ENCODE data around the gene FEZ2. TPM values are rescaled to one million over a fixed set of nuclear protein-coding genes. Genes with fewer than 3 reads are reported as not detected.

FEZ2 gene
- total RNA-seq (10 to 100 TPM; 11.2 to 21.9 (median 14.0) TPM), polyA plus RNA-seq (1 to 10 TPM; 1.7 to 2.9 TPM), total RNA-seq (10.6 reads per million, percentile 37 among the genes with 10 or more reads in this experiment)

GRCh38 chr2:36597532-36598377, at the start of gene FEZ2:
Gene FEZ2, minus strand, starts transcription at chr2:36598168. Its CDS starts 26 bp downstream, at chr2:36598142.
- POLR2A ChIA-PET: no interaction called here
- CTCF ChIA-PET: no interaction called here
- Histone ChIP-seq H3K4me3 (ENCODE audit: low read length) (peak within 1 kb of the TSS; percentile 63), H3K27me3 (ENCODE audit: control insufficient read depth in 2 of 2, insufficient read depth in 2 of 2, low read length in 2 of 2) (no peaks in the 10 kb centered on the region), H3K4me1 (ENCODE audit: control insufficient read depth in 2 of 2, insufficient read depth in 2 of 2, low read length in 2 of 2) (peaks cover 9 to 16% of the 10 kb centered on the region in 2 donors), H3K27ac (ENCODE audit: low read depth, low read length) (peak within 1 kb of the TSS; percentile 60), H3K9me3 (ENCODE audit: control insufficient read depth in 2 of 3, low read length in 3 of 3) (no peaks in the 10 kb centered on the region), H3K36me3 (ENCODE audit: control insufficient read depth in 2 of 3, insufficient read depth in 3 of 3, low read length in 3 of 3) (peaks cover 0 to 4% (median 0%) of the 10 kb centered on the region in 3 experiments)
- H3K36me3 Mint-ChIP-seq: peaks cover 0 to 13% (median 0%) of the 10 kb centered on the region in 5 donors
- peak; percentile 24 to 80 (median 41) for DNase-seq
- H3K4me1 Mint-ChIP-seq: peaks cover 26 to 45% (median 35%) of the 10 kb centered on the region in 7 donors
- ATAC-seq: peak; percentile 92
- no peaks in the 10 kb centered on the region for H3K9me3 Mint-ChIP-seq
- peak within 1 kb of the TSS; percentile 91 to 98 (median 92) for H3K4me3 Mint-ChIP-seq
- peak within 1 kb of the TSS; percentile 69 to 97 (median 83) for H3K27ac Mint-ChIP-seq
- intact Hi-C loops (cut with micrococcal nuclease): loop anchor here in 1 of 2 donors (1.0 to 5.0 kb wide), 3 partner anchors 242 to 370 kb away; partner anchors contain the start of genes CRIM1 and STRN
- no peaks in the 10 kb centered on the region for H3K27me3 Mint-ChIP-seq

GRCh38 chr2:36634981-36635597, 37.1 kb upstream of the FEZ2 start:
- CTCF ChIA-PET: interaction anchor here (0.6 kb wide), 1 partner anchor 72 kb away, joined by 3 read pairs; no protein-coding TSS in a partner anchor
- H3K4me1 Mint-ChIP-seq: peaks cover 0 to 5% (median 0%) of the 10 kb centered on the region in 7 donors

GRCh38 chr2:36633470-36634092, 35.6 kb upstream of the FEZ2 start:
- Mint-ChIP-seq H3K36me3 (peaks cover 0 to 7% (median 0%) of the 10 kb centered on the region in 5 donors), H3K9me3 (peaks cover 0 to 12% (median 0%) of the 10 kb centered on the region in 11 donors), H3K27me3 (peaks cover 3 to 33% (median 20%) of the 10 kb centered on the region in 5 donors), H3K4me1 (peaks cover 0 to 5% (median 0%) of the 10 kb centered on the region in 7 donors), H3K4me3 (no peak overlapping the region), H3K27ac (no peak overlapping the region)
- Histone ChIP-seq H3K27ac (ENCODE audit: low read depth, low read length) (no peak overlapping the region), H3K4me1 (ENCODE audit: control insufficient read depth in 2 of 2, insufficient read depth in 2 of 2, low read length in 2 of 2) (no peaks in the 10 kb centered on the region), H3K4me3 (ENCODE audit: low read length) (no peak overlapping the region), H3K27me3 (ENCODE audit: control insufficient read depth in 2 of 2, insufficient read depth in 2 of 2, low read length in 2 of 2) (no peaks in the 10 kb centered on the region), H3K36me3 (ENCODE audit: control insufficient read depth in 2 of 3, insufficient read depth in 3 of 3, low read length in 3 of 3) (no peaks in the 10 kb centered on the region), H3K9me3 (ENCODE audit: control insufficient read depth in 2 of 3, low read length in 3 of 3) (no peaks in the 10 kb centered on the region)
- ATAC-seq (no peak), DNase-seq (no peak)
- intact Hi-C loops (cut with micrococcal nuclease): no loop called here
- ChIA-PET CTCF (no interaction called here), POLR2A (no interaction called here)

More at GRCh38 chr2:36634981-36635597, 37.1 kb upstream of the FEZ2 start:
- POLR2A ChIA-PET: no interaction called here
- H3K9me3 Mint-ChIP-seq: peaks cover 0 to 12% (median 0%) of the 10 kb centered on the region in 11 donors
- H3K27me3 Mint-ChIP-seq: peaks cover 5 to 42% (median 20%) of the 10 kb centered on the region in 5 donors
- ATAC-seq: no peak
- H3K4me1 ChIP-seq (ENCODE audit: control insufficient read depth in 2 of 2, insufficient read depth in 2 of 2, low read length in 2 of 2): no peaks in the 10 kb centered on the region
- DNase-seq: no peak
- intact Hi-C loops (cut with micrococcal nuclease): no loop called here
- H3K27ac ChIP-seq (ENCODE audit: low read depth, low read length): no peak overlapping the region
- H3K4me3 ChIP-seq (ENCODE audit: low read length): no peak overlapping the region
- no peak overlapping the region for H3K4me3 Mint-ChIP-seq
- H3K27me3 ChIP-seq (ENCODE audit: control insufficient read depth in 2 of 2, insufficient read depth in 2 of 2, low read length in 2 of 2): no peaks in the 10 kb centered on the region
- H3K27ac Mint-ChIP-seq: no peak overlapping the region
- H3K36me3 Mint-ChIP-seq: peaks cover 0 to 7% (median 0%) of the 10 kb centered on the region in 5 donors
- no peaks in the 10 kb centered on the region for H3K9me3 ChIP-seq (ENCODE audit: control insufficient read depth in 2 of 3, low read length in 3 of 3)
- no peaks in the 10 kb centered on the region for H3K36me3 ChIP-seq (ENCODE audit: control insufficient read depth in 2 of 3, insufficient read depth in 3 of 3, low read length in 3 of 3)

- Mint-ChIP-seq H3K36me3 (no peaks in the 10 kb centered on the region), H3K4me3 (no peak overlapping the region), H3K9me3 (peaks cover 0 to 19% (median 6%) of the 10 kb centered on the region in 11 donors), H3K4me1 (no peaks in the 10 kb centered on the region), H3K27ac (no peak overlapping the region), H3K27me3 (peaks cover 9 to 16% (median 12%) of the 10 kb centered on the region in 5 donors)
- H3K36me3 ChIP-seq (ENCODE audit: control insufficient read depth in 2 of 3, insufficient read depth in 3 of 3, low read length in 3 of 3): no peaks in the 10 kb centered on the region
- H3K4me3 ChIP-seq (ENCODE audit: low read length): no peak overlapping the region
- no peaks in the 10 kb centered on the region for H3K4me1 ChIP-seq (ENCODE audit: control insufficient read depth in 2 of 2, insufficient read depth in 2 of 2, low read length in 2 of 2)
- ATAC-seq (no peak), DNase-seq (no peak)
- POLR2A ChIA-PET: no interaction called here
- H3K9me3 ChIP-seq (ENCODE audit: control insufficient read depth in 2 of 3, low read length in 3 of 3): peaks cover 0 to 4% (median 0%) of the 10 kb centered on the region in 3 experiments
- no peak overlapping the region for H3K27ac ChIP-seq (ENCODE audit: low read depth, low read length)
- CTCF ChIA-PET: no interaction called here
- H3K27me3 ChIP-seq (ENCODE audit: control insufficient read depth in 2 of 2, insufficient read depth in 2 of 2, low read length in 2 of 2): no peaks in the 10 kb centered on the region
- intact Hi-C loops (cut with micrococcal nuclease): no loop called here
Measured at GRCh38 chr2:36626756-36627155, 28.8 kb upstream of the FEZ2 start.

- CTCF ChIA-PET: no interaction called here
- no peaks in the 10 kb centered on the region for H3K36me3 Mint-ChIP-seq
- Histone ChIP-seq H3K4me1 (ENCODE audit: control insufficient read depth in 2 of 2, insufficient read depth in 2 of 2, low read length in 2 of 2) (no peaks in the 10 kb centered on the region), H3K36me3 (ENCODE audit: control insufficient read depth in 2 of 3, insufficient read depth in 3 of 3, low read length in 3 of 3) (no peaks in the 10 kb centered on the region), H3K27ac (ENCODE audit: low read depth, low read length) (no peak overlapping the region), H3K4me3 (ENCODE audit: low read length) (no peak overlapping the region), H3K9me3 (ENCODE audit: control insufficient read depth in 2 of 3, low read length in 3 of 3) (peaks cover 0 to 4% (median 0%) of the 10 kb centered on the region in 3 experiments), H3K27me3 (ENCODE audit: control insufficient read depth in 2 of 2, insufficient read depth in 2 of 2, low read length in 2 of 2) (no peaks in the 10 kb centered on the region)
- DNase-seq (no peak), ATAC-seq (no peak)
- H3K27me3 Mint-ChIP-seq: peaks cover 9 to 16% (median 14%) of the 10 kb centered on the region in 5 donors
- intact Hi-C loops (cut with micrococcal nuclease): no loop called here
- H3K27ac Mint-ChIP-seq: no peak overlapping the region
- peaks cover 0 to 19% (median 6%) of the 10 kb centered on the region in 11 donors for H3K9me3 Mint-ChIP-seq
- POLR2A ChIA-PET: no interaction called here
- no peaks in the 10 kb centered on the region for H3K4me1 Mint-ChIP-seq
- H3K4me3 Mint-ChIP-seq: no peak overlapping the region
Measured at GRCh38 chr2:36626071-36626470, 28.1 kb upstream of the FEZ2 start.

GRCh38 chr2:36625304-36625703, 27.3 kb upstream of the FEZ2 start:
- Mint-ChIP-seq H3K36me3 (no peaks in the 10 kb centered on the region), H3K4me3 (no peak overlapping the region), H3K9me3 (peaks cover 0 to 19% (median 6%) of the 10 kb centered on the region in 11 donors), H3K27ac (no peak overlapping the region), H3K27me3 (peaks cover 9 to 18% (median 17%) of the 10 kb centered on the region in 5 donors), H3K4me1 (no peaks in the 10 kb centered on the region)
- ChIA-PET POLR2A (no interaction called here), CTCF (no interaction called here)
- Histone ChIP-seq H3K4me3 (ENCODE audit: low read length) (no peak overlapping the region), H3K4me1 (ENCODE audit: control insufficient read depth in 2 of 2, insufficient read depth in 2 of 2, low read length in 2 of 2) (no peaks in the 10 kb centered on the region), H3K27me3 (ENCODE audit: control insufficient read depth in 2 of 2, insufficient read depth in 2 of 2, low read length in 2 of 2) (no peaks in the 10 kb centered on the region), H3K27ac (ENCODE audit: low read depth, low read length) (no peak overlapping the region), H3K36me3 (ENCODE audit: control insufficient read depth in 2 of 3, insufficient read depth in 3 of 3, low read length in 3 of 3) (no peaks in the 10 kb centered on the region), H3K9me3 (ENCODE audit: control insufficient read depth in 2 of 3, low read length in 3 of 3) (peaks cover 0 to 4% (median 0%) of the 10 kb centered on the region in 3 experiments)
- ATAC-seq (no peak), DNase-seq (no peak)
- intact Hi-C loops (cut with micrococcal nuclease): no loop called here

Measured in naive thymus-derived CD4-positive, alpha-beta T cell (primary cell).